GM12801 (cell line): ENCODE results near the gene DNAJC21.

Experiments used
- CTCF ChIP-seq: IDR thresholded peaks from one replicate; pipeline ENCODE4 v1.5.1; 2011; ENCODE audit warnings: control low read depth; ENCODE audit not compliant: insufficient read length; ENCODE audit errors: extremely low read depth

The DNAJC21 gene

GRCh38 chr5:34930870-34931269 lies 1.5 kb downstream of the DNAJC21 start:
- no peak for TF ChIP-seq CTCF

- no peak for TF ChIP-seq CTCF
These were observed 3.6 kb downstream of the DNAJC21 start for GRCh38 chr5:34932947-34933346.

- no peak for TF ChIP-seq CTCF
These were observed 12.6 kb downstream of the DNAJC21 start for GRCh38 chr5:34941936-34942335.

GRCh38 chr5:34944044-34944443 lies 14.7 kb downstream of the DNAJC21 start:
- no peak for TF ChIP-seq CTCF

- no peak for TF ChIP-seq CTCF
These were observed 15.2 kb downstream of the DNAJC21 start for GRCh38 chr5:34944460-34945047.

- no peak for TF ChIP-seq CTCF
These were observed 28.0 kb downstream of the DNAJC21 start for GRCh38 chr5:34957321-34957720.

- TF ChIP-seq CTCF: no peak
These were observed 28.7 kb downstream of the DNAJC21 start for GRCh38 chr5:34957857-34958690.
